Stimulated activated CD8-positive, alpha-beta memory T cell treated with anti-CD3 and anti-CD28 coated beads, Interleukin-4, amount 100 ng/mL, for 4 hours (primary cell): Measurements from ENCODE around the gene RYK.
"Not testable (repeated sequence)": the region's sequence is repeated elsewhere in the genome, so short reads cannot be mapped to it uniquely, and the experiment has no call there.

Experiments used
- DNase-seq, 2 donors: peaks; one replicate each; pipeline ENCODE4 v3.0.0-alpha.2; 2020; ENCODE audit warnings: low read depth in 2 of 2, low spot score in 1 of 2

Gene RYK

DNA sequence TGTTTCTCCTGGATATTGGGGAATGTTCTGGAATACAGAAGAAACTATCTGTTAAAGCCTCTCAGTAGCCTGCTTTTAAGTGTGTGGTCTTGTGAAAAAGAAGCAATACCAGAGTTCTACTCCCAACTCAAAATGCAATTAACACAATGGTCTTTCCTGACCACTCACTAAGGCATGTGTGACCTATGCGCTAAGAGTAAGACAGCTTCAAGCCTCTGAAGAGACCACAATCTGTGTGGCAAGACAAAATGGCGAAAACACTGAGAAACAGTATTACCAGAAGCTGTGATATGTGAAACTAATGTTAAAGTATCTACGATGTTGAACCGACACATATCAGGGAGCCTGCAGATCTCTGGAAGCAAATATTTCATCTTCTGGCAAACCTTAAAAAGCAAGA lies 33.8 kb downstream of the RYK start:
- no peak for DNase-seq

GRCh38 chr3:134216191-134216764 lies 34.4 kb downstream of the RYK start:
- no peak for DNase-seq

DNA sequence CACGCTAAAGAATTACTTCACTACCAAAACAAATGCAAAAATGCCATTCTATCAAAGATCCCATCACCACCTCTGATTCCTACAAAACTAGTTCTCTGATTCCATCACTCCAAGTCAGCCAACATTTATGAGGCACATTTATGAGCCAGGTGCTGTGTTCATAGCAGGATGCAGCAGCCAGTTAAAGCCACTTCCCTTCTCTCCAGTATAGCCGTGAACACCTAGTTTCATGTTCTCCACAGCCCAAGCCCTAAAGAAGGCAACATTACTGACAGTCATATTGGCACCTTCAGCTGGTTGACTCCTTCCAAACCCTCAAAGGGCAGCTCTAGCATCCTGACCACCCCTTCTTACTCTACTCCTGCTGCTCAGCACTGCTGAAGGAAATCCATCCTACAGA lies 36.4 kb downstream of the RYK start:
- no peak for DNase-seq

DNA sequence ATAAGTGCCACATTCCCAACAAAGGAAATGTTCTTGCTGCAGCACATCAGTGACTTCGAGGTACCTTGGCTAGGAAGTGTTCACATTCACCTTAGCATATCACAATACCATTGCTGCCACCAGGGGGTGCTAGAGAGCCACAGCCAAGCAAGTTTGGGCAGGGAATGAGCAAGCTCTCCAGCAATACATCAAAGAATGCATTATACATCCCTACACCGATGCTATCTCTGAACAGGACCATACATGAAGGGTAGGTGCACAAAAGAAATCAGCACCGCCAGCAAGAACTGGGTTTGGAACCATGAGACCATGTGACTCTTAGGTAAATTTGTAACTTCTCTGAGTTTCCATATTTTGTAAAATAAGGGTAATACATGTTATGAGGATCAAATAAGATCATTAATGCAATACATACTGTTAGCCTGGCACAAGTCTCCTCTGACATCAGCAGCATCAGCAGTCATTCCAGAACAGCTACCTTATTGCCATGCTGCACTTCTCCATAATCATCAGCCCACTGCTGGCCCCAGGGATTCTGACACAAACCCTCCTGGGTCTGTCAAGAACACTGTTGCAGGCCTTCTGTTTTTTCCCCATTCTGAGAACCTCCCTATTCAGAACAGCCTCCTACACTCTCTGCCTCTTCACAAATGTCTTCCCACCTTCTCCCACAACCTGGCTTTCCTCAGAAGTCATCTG lies 37.5 kb downstream of the RYK start:
- peak; percentile 66 to 95 for DNase-seq

GRCh38 chr3:134211797-134212196 lies 38.9 kb downstream of the RYK start:
- no peak for DNase-seq

DNA sequence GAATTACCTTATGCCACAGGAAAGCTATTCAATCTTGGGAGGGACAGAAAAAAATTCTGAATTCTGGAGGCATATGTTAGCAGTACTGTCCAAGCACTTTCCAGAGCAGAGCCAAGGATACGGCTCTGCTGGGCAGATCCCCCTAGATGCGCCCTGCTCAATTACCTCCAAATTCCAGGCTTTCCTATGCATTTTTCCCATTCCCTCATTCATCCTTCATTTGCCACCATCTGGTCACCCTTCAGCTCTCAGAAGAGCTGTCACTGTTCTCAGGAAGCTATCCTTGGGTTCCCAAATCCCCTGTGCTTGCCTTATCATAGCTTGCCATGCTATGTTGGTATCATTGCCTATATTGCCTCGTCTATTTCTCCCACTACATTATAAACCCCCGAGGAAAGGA lies 45.2 kb downstream of the RYK start:
- DNase-seq = no peak

DNA sequence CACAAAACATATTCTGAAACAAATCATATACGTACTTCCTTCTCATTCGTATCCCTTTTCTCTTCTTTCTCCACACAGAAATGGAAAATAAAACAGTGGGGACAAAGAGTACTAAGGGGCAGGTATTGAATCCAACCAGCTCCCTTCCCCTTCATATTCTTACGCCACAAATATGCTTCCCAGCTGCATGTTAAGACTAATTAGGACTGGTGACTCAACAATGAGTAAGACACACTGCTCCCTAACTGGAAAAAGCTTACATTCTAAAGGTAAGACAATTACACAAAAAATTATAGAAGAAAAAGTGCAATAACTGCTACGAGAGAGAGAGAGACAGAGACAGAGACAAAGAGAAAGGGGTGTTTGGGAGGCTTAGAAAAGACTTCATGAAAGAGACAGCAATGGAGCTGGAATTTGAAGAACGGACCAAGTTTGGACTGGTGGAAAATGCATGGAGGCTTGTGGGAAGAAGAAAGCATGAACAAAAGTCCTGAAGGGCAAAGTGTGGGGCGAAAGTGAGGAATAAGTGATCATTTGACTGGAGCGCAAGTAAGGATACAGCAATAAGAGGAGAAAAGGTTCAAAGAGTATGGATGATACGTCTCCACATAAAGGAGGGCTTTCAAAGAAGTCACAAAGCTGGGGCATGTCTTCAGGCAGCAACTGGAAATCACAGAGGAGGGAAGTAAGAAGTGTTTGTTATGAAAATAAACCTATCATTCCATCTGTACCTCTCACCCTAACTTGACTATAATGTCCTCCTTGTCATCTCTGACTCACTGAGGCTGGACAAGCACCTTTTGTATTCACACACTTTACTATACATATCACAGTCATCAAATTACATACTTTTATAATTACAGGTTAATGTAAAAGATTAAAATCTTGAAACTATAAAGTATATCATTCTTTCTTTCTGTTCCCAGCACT lies 49.2 kb downstream of the RYK start:
- no peak for DNase-seq

- not testable (repeated sequence) for DNase-seq
These were observed 50.8 kb downstream of the RYK start for GRCh38 chr3:134199880-134200279.

DNA sequence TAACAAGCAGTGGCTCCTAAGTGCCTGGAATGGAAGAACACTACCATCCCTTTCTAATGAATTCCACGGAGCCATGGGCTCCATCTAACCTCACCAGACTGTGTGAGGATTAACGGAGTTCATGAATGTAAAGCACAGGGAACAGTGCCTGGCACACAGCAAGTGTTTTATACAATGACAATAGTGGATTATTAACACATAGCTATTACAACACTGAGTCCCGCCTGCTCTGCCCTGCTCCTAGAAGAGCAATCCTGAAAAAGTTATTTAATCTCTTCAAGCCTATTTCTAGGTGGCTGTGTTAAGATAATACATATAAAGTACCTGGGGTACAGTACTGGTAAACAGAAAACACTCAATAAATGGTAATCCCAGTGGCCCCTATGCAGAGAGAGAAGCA lies 51.4 kb downstream of the RYK start:
- no peak for DNase-seq

DNA sequence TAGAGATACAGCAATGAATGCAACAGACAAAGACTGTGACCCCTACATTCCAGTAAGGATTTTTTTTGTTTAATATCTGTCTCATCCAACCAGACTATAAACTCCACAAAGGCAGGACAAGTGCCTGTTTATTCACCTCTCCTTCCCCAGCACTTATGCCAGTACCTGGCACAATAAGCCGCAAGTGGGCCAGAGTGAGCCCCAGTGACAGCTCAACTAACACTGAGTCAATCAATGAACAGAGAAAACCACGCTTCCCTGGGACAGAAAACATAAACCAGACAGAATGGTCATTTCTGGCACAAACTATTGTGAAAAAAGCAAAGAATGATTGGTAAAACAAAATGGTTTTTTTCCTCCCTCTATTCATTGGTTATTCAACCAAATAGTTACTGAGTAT lies 52.2 kb downstream of the RYK start:
- DNase-seq = no peak

- no peak for DNase-seq
These were observed 52.9 kb downstream of the RYK start for GRCh38 chr3:134197681-134198261.

- DNase-seq = no peak
These were observed 56.4 kb downstream of the RYK start for GRCh38 chr3:134194247-134194646.

GRCh38 chr3:134190250-134190649 lies 60.4 kb downstream of the RYK start:
- DNase-seq = no peak

- DNase-seq = no peak
These were observed 60.8 kb downstream of the RYK start for GRCh38 chr3:134189849-134190248.

DNA sequence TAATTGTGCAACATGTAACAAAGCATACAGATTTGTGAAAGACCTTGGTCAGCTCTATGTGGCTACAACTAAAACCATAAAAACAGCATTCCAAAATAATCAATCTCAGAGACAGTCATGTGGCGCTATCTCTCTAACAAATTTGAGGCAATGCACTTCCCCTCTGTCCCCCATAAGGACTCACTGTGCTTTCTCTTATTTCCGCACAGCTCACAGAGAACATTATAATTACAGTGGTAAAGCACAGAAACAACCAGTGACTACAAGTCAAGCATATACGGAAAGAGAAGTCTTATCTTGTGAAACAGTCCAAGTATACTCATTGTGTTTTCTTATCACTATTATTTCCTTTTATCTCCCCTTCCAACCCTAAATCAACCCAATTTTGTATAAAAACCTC lies 64.3 kb downstream of the RYK start:
- no peak for DNase-seq

- no peak for DNase-seq
These were observed 69.9 kb downstream of the RYK start for GRCh38 chr3:134180761-134181160.

DNA sequence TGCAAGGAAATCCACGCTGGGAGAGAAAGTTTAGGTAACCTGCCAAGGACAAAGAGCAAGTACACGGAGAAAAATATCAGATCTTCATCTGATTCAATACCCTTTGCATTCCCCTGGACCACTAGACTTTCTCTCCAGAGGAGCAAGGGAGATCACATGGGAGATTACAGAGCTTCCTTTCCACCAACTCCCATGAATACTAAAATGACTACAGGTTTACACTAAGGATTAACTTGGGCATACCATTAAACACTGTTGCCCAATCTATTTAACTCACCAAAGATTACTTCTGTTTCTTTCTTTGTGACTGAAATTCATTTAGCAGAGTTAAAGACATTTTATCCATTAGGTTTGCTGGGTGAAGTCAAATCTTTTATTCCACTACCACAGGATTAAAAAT lies 71.2 kb downstream of the RYK start:
- no peak for DNase-seq

DNA sequence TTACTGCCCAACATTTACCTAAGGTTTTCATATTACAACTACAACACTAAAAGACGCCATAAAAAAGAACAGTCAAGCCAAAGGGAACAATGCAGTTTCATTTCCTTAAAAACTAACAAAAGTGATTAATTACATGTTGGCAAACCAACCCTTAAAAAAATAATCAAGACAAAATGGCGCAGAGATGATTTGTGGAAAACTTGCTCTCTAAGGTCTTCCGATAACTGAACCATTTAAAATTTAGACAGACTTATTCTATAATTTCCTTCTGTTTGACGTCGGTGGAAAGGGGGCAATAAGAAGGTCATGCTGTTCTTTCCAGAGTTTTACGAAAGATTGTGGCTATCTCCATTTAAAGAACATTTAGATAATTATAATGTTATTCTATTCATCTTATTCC lies 87.6 kb downstream of the RYK start:
- DNase-seq = no peak

DNA sequence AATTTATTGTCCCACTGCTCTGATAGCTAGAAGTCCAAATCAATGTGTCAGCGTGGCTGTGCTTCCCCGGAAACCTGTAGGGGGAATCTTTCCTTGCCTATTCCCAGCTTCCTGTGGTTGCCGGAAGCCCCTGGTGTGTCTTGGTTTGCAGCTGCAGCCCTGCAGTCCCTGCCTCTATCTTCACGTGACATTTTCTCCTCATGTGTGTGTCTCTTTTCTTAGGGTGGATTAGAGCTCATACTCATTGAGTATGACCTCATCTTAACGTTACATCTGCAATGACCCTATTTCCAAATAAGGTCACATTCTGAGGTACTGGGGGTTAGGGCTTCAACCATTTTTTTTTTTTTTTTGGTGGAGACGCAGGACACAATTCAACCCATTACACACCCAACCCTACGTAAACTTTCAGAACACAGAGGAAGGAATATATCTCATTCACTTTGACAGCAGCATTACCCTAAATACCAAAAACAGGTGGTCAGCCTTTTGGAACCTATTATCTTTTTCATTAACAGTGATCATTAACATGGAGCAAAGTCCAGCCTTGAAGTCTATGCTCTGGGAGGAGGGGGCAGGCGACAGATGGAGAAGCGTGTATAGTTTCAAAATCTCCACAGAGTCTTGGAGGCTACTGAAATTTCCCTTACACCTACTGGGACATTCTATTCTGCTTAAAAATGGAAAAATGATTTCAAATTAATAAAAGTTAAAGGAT lies 88.6 kb downstream of the RYK start:
- DNase-seq = no peak

DNA sequence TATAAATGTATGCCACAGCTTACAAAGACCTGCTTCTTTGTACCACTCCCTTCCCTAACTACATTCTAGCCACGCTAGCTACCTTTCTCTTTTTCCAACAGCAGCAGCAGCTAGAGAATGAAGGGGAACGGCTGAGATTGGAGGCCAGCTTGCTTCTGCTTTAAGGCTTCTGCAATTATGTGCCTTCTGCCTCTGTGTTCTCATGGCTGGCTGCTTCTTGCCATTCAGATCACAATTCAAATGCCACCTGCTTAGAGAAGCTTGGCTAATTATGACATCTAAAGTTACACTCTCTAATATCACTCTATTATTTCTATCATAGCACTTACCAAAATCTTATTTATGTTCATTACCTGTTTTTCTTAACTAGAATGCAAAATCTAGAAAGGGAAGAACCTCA lies 95.2 kb downstream of the RYK start:
- no peak for DNase-seq

DNA sequence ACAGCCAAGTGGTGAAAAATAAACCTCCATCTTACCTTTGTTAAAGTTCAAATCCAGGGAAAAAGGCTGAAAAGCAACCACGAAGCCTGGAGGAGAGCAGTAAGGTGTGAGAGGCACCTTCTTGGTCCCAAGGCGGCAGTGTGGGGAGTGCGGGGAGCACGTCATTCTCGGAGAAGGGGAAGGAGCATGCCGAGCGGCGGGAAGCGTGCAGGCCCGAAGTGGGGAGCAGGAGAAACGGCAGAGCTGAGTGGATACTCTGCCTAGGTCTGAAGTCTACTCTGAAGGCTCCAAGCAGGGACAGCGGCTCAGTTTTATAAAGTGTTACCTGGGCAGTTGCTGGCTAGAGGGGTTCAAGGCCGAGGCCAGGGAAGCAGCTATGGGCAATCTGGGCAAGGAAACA lies 96.9 kb downstream of the RYK start:
- no peak for DNase-seq
